ENCODE measurements around the gene AKR1D1.
"Not testable (repeated sequence)": the region's sequence is repeated elsewhere in the genome, so short reads cannot be mapped to it uniquely, and the experiment has no call there.

The AKR1D1 gene

GRCh38 chr7:138076196-138076595 is at the start of gene AKR1D1:
AKR1D1 (plus strand) TSS chr7:138076459; CDS start chr7:138076519, 60 bp downstream.
- no peak for FAIRE-seq

GRCh38 chr7:138027100-138027499 is 49.2 kb upstream of the AKR1D1 start:
- FAIRE-seq, result no peak

GRCh38 chr7:138029126-138029525 is 47.1 kb upstream of the AKR1D1 start:
- no peak for FAIRE-seq

GRCh38 chr7:138029941-138030340 is 46.3 kb upstream of the AKR1D1 start:
- no peak for FAIRE-seq

GRCh38 chr7:138030679-138031351 is 45.4 kb upstream of the AKR1D1 start:
- no peak for FAIRE-seq

- no peak for FAIRE-seq
Observed at GRCh38 chr7:138032186-138032585, 44.1 kb upstream of the AKR1D1 start.

GRCh38 chr7:138032770-138033169 is 43.5 kb upstream of the AKR1D1 start:
- FAIRE-seq, result no peak

- FAIRE-seq, result no peak
Observed at GRCh38 chr7:138033241-138033640, 43.0 kb upstream of the AKR1D1 start.

- peak; percentile 84 for FAIRE-seq
Observed at GRCh38 chr7:138036135-138036534, 40.1 kb upstream of the AKR1D1 start.

GRCh38 chr7:138040063-138040462 is 36.2 kb upstream of the AKR1D1 start:
- not testable (repeated sequence) for FAIRE-seq

- no peak for FAIRE-seq
Observed at GRCh38 chr7:138044897-138045296, 31.4 kb upstream of the AKR1D1 start.

- FAIRE-seq, result no peak
Observed at GRCh38 chr7:138047907-138048306, 28.4 kb upstream of the AKR1D1 start.

- no peak for FAIRE-seq
Observed at GRCh38 chr7:138049505-138050116, 26.6 kb upstream of the AKR1D1 start.

GRCh38 chr7:138051712-138052247 is 24.5 kb upstream of the AKR1D1 start:
- FAIRE-seq, result not testable (repeated sequence)

- no peak for FAIRE-seq
Observed at GRCh38 chr7:138052696-138053095, 23.6 kb upstream of the AKR1D1 start.

- FAIRE-seq, result not testable (repeated sequence)
Observed at GRCh38 chr7:138055698-138056097, 20.6 kb upstream of the AKR1D1 start.

- FAIRE-seq, result no peak
Observed at GRCh38 chr7:138063400-138063799, 12.9 kb upstream of the AKR1D1 start.

- FAIRE-seq, result no peak
Observed at GRCh38 chr7:138064856-138065357, 11.4 kb upstream of the AKR1D1 start.

GRCh38 chr7:138065827-138066226 is 10.4 kb upstream of the AKR1D1 start:
- no peak for FAIRE-seq

GRCh38 chr7:138066954-138067394 is 9.3 kb upstream of the AKR1D1 start:
- FAIRE-seq, result no peak

GRCh38 chr7:138067774-138068173 is 8.5 kb upstream of the AKR1D1 start:
- no peak for FAIRE-seq

GRCh38 chr7:138070908-138071307 is 5.4 kb upstream of the AKR1D1 start:
- no peak for FAIRE-seq

- FAIRE-seq, result no peak
Observed at GRCh38 chr7:138072726-138073125, 3.5 kb upstream of the AKR1D1 start.

GRCh38 chr7:138074121-138074520 is 2.1 kb upstream of the AKR1D1 start:
- no peak for FAIRE-seq
